Kidney (tissue), 14 donors: ENCODE measurements around the gene IL4R. TPM values are rescaled to one million over a fixed set of nuclear protein-coding genes. Genes with fewer than 3 reads are reported as not detected.

Experiments used
- DNase-seq, 5 donors: peaks; one replicate each; pipeline ENCODE4 v3.0.0-alpha.2; 2013 to 2020
- FAIRE-seq: peaks from 2 replicates; lab custom pipeline; 2012; peaks lifted over from hg19 to GRCh38; lab: Jason Lieb, UNC
- H3K27ac ChIP-seq, 2 donors: one replicate each; pipeline ENCODE4 v1.7.0; 2013; ENCODE audit warnings: low read depth in 2 of 2, low read length in 2 of 2, inconsistent platforms in 1 of 2
- H3K27me3 ChIP-seq: one replicate; pipeline ENCODE4 v1.7.1; 2013; ENCODE audit warnings: low read length, inconsistent platforms; ENCODE audit not compliant: control insufficient read depth, insufficient read depth
- H3K36me3 ChIP-seq, 3 donors: one replicate each; pipeline versions ENCODE4 v1.7.0 to v1.7.1; 2013; ENCODE audit warnings: low read length in 3 of 3, control low read depth in 1 of 3, inconsistent platforms in 1 of 3; ENCODE audit not compliant: insufficient read depth in 3 of 3, control insufficient read depth in 2 of 3
- H3K4me1 ChIP-seq, 3 donors: one replicate each; pipeline versions ENCODE4 v1.7.0 to v1.7.1; 2013; ENCODE audit warnings: low read length in 3 of 3, inconsistent platforms in 1 of 3, low read depth in 1 of 3; ENCODE audit not compliant: control insufficient read depth in 2 of 3, insufficient read depth in 2 of 3
- H3K4me3 ChIP-seq, 3 donors: one replicate each; pipeline versions ENCODE4 v1.7.0 to v1.8.1; 2013; ENCODE audit warnings: low read length in 3 of 3, control low read depth in 1 of 3, inconsistent platforms in 1 of 3
- H3K9ac ChIP-seq, 3 donors: one replicate each; pipeline versions ENCODE4 v1.7.0 to v1.7.1; 2013; ENCODE audit warnings: low read length in 3 of 3, control low read depth in 1 of 3, inconsistent platforms in 1 of 3
- H3K9me3 ChIP-seq, 3 donors: one replicate each; pipeline versions ENCODE4 v1.7.0 to v1.7.1; 2013; ENCODE audit warnings: low read length in 3 of 3, control low read depth in 1 of 3, inconsistent platforms in 1 of 3; ENCODE audit not compliant: control insufficient read depth in 2 of 3, insufficient read depth in 1 of 3
- intact Hi-C: fragments of 100-400 bp; cut with DNase I; formaldehyde crosslinking; loops from one replicate; pipeline ENCODE4 v1.11.1; 2022
- polyA plus RNA-seq: library from polyadenylated mRNA; stranded (reverse); fragments of 350-450 nt; fragmentation: Illumina TruSeq; extraction: RNeasy Lipid Tissue Mini Kit (QIAGEN cat#74804); gene quantifications from one replicate; pipeline ENCODE4 v1.2.3, GENCODE V29; 2014; ENCODE audit warnings: low read depth, low replicate concordance; ENCODE audit not compliant: insufficient read depth
- total RNA-seq: library from RNA; stranded (reverse); fragmentation: NEBNext Ultra II Directional; extraction: Animal tissue kit (Norgen Biotek cat#: 25700); gene quantifications from one replicate; pipeline ENCODE4 v1.2.1, GENCODE V29; 2021
- TF ChIP-seq, protein P1 (sequence below): IDR thresholded peaks from 3 replicates; pipeline ENCODE4 v1.5.1; 2012; ENCODE audit warnings: mild to moderate bottlenecking, moderate library complexity, borderline replicate concordance; ENCODE audit not compliant: insufficient read depth; ENCODE audit errors: extremely low read depth
- donor health status: control.
- donor health status: control.
- donor health status: control.
- donor health status: control.
- donor health status: control.
- donor health status: DM: yes; HTN: yes; CAD: no.
- donor health status: Normal renal cell carcinoma (clear cell type).

The IL4R gene
- total and polyA plus RNA-seq, 2 donors from 2014 or later = 13.8 to 115 TPM

DNA sequence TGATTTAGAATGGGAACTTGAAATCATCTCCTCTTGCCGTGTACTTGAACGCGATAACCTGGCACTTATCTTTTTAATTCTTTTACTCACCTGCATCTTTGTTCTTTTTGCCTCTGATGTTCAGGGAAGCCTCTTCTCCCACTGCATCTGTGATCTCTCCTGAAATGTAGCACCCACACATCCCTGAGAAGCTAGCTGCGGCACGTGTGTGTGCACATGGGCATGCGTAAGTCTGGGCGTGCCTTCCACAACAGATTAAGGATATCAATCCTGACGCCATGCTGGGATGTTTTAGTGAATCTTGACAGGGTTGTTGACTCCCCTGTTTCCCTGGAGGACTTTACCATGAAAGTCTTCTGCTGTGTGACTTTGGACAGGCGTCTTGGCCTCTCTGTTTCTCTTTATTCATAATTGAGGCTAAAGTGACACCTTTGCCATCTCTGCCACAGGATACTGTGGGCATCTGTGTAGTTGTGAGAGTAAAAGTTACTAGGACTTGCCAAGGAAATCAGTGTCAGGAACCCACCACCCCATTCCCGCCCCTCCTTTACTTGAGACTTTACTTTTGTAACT, 20.5 kb downstream of the IL4R start:
- peaks cover 0 to 5% (median 0%) of the 10 kb centered on the region in 3 donors for H3K4me1 ChIP-seq
- peaks cover 0 to 18% (median 9%) of the 10 kb centered on the region in 3 donors for H3K36me3 ChIP-seq
- FAIRE-seq (no peak), DNase-seq (no peak)
- H3K27me3 ChIP-seq = no peaks in the 10 kb centered on the region
- no peak overlapping the region for H3K4me3 ChIP-seq
- no peak overlapping the region for H3K9ac ChIP-seq
- H3K9me3 ChIP-seq = no peaks in the 10 kb centered on the region
- no peak overlapping the region for H3K27ac ChIP-seq
- intact Hi-C loops = no loop called here
- TF ChIP-seq, protein P1, sequence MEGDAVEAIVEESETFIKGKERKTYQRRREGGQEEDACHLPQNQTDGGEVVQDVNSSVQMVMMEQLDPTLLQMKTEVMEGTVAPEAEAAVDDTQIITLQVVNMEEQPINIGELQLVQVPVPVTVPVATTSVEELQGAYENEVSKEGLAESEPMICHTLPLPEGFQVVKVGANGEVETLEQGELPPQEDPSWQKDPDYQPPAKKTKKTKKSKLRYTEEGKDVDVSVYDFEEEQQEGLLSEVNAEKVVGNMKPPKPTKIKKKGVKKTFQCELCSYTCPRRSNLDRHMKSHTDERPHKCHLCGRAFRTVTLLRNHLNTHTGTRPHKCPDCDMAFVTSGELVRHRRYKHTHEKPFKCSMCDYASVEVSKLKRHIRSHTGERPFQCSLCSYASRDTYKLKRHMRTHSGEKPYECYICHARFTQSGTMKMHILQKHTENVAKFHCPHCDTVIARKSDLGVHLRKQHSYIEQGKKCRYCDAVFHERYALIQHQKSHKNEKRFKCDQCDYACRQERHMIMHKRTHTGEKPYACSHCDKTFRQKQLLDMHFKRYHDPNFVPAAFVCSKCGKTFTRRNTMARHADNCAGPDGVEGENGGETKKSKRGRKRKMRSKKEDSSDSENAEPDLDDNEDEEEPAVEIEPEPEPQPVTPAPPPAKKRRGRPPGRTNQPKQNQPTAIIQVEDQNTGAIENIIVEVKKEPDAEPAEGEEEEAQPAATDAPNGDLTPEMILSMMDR = no peak

DNA sequence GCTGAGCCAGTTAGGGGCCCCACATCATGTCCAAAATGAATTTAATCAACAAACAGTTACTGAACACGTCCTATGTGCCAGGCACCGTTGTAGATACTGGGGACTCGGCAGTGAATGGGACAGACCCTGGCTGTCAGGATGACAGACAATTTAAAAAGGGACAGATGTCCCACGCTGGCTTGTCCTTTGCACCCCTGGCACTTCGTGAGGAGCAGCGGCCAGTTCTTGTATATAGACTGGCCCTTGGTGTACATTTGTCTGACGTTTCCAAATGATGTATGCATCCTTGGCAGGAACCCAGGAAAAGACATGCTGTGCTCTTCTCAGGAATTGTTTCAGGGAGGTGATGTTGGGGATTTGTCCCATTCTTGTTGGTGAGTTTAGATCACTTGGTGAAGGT, 21.1 kb downstream of the IL4R start:
- H3K36me3 ChIP-seq = peaks cover 2 to 18% (median 11%) of the 10 kb centered on the region in 3 donors
- DNase-seq (no peak), FAIRE-seq (no peak)
- H3K27me3 ChIP-seq = no peaks in the 10 kb centered on the region
- no peak overlapping the region for H3K4me3 ChIP-seq
- intact Hi-C loops = no loop called here
- H3K9me3 ChIP-seq = no peaks in the 10 kb centered on the region
- TF ChIP-seq, protein P1 = no peak
- H3K9ac ChIP-seq = no peak overlapping the region
- no peak overlapping the region for H3K27ac ChIP-seq
- H3K4me1 ChIP-seq = peaks cover 0 to 5% (median 0%) of the 10 kb centered on the region in 3 donors

DNA sequence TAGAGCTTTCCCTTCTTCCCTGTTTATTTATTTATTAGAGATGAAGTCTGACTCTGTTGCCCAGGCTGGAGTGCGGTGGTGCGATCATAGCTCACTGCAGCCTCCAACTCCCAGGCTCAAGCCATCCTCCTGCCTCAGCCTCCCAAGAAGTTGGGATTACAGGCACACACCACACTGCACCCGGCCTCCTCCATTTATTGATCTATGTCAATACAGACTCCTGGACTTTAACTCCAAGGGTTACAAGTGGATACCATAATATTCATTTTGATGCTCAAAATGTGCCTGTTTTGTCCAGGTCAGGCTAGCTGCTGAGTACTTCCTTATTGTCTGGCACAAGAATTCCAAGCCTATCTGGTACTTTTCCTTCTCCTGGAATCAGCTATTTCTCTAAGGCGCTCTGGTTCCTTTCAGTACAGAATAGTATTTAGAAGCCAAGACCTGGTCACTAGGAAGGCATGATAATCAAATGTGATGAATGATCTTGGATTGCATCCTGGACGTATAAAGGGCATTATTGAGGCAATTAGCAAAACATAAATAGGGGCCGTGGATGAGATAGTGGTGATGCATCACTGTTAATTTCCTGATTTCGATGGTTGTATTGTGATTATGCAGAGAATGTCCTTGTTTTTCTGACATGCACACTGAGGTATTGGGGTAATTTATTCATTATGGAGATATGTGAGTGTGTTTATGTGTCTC, 21.7 kb downstream of the IL4R start:
- Histone ChIP-seq H3K4me1 (peaks cover 0 to 3% (median 0%) of the 10 kb centered on the region in 3 donors), H3K27ac (no peak overlapping the region), H3K36me3 (peaks cover 2 to 18% (median 11%) of the 10 kb centered on the region in 3 donors), H3K9ac (no peak overlapping the region), H3K27me3 (no peaks in the 10 kb centered on the region), H3K9me3 (no peaks in the 10 kb centered on the region), H3K4me3 (no peak overlapping the region)
- TF ChIP-seq, protein P1 = no peak
- DNase-seq = no peak
- FAIRE-seq = no peak
- intact Hi-C loops = no loop called here
